Endodermal cell (in vitro differentiated cells): ENCODE results near the gene GRSF1. TPM values are rescaled to one million over a fixed set of nuclear protein-coding genes. Genes with fewer than 3 reads are reported as not detected.

ENCODE experiments used
- DNase-seq: peaks from one replicate; pipeline ENCODE4 v3.0.0-alpha.2; 2017
- H3K27ac ChIP-seq: 2 replicates; pipeline ENCODE4 v1.5.1; 2013; ENCODE audit warnings: mild to moderate bottlenecking, low read depth, low read length, moderate library complexity
- H3K27me3 ChIP-seq: 2 replicates; pipeline ENCODE4 v1.6.1; 2013; ENCODE audit warnings: mild to moderate bottlenecking, low read length, moderate library complexity; ENCODE audit not compliant: insufficient read depth, control insufficient read depth, poor library complexity, severe bottlenecking
- H3K36me3 ChIP-seq: 2 replicates; pipeline ENCODE4 v1.7.0; 2013; ENCODE audit warnings: mild to moderate bottlenecking, low read length, moderate library complexity; ENCODE audit not compliant: control insufficient read depth, insufficient read depth
- H3K4me1 ChIP-seq: one replicate; pipeline ENCODE4 v1.7.0; 2013; ENCODE audit warnings: low read length; ENCODE audit not compliant: control insufficient read depth, insufficient read depth
- H3K4me3 ChIP-seq: 2 replicates; pipeline ENCODE4 v1.5.1; 2013; ENCODE audit warnings: mild to moderate bottlenecking, low read length, moderate library complexity
- H3K9ac ChIP-seq: 2 replicates; pipeline ENCODE4 v1.6.1; 2013; ENCODE audit warnings: mild to moderate bottlenecking, low read length, moderate library complexity; ENCODE audit not compliant: poor library complexity, severe bottlenecking; ENCODE audit errors: extremely low read depth
- H3K9me3 ChIP-seq: 2 replicates; pipeline ENCODE4 v1.6.1; 2013; ENCODE audit warnings: mild to moderate bottlenecking, low read length, moderate library complexity; ENCODE audit not compliant: control insufficient read depth
- H3K27ac Mint-ChIP-seq: 2 replicates; pipeline ENCODE4 v1.8.0; 2020; ENCODE audit warnings: mixed read lengths
- H3K27me3 Mint-ChIP-seq: 2 replicates; pipeline ENCODE4 v1.8.0; 2021; ENCODE audit warnings: mild to moderate bottlenecking, mixed read lengths; ENCODE audit not compliant: insufficient read depth
- H3K36me3 Mint-ChIP-seq: 2 replicates; pipeline ENCODE4 v1.8.0; 2020; ENCODE audit warnings: low read depth, mixed read lengths
- H3K4me1 Mint-ChIP-seq: 2 replicates; pipeline ENCODE4 v1.8.0; 2020; ENCODE audit warnings: mixed read lengths
- H3K4me3 Mint-ChIP-seq: 2 replicates; pipeline ENCODE4 v1.8.0; 2020; ENCODE audit warnings: mild to moderate bottlenecking, moderate library complexity, mixed read lengths
- H3K9me3 Mint-ChIP-seq: 2 replicates; pipeline ENCODE4 v1.8.0; 2020; ENCODE audit warnings: mild to moderate bottlenecking, mixed read lengths
- CTCF ChIP-seq: fragments of 200-600 bp; sonication (generic); conservative IDR thresholded peaks from 2 replicates; pipeline ENCODE4 v1.5.0; 2021; ENCODE audit warnings: antibody characterized with exemption, mild to moderate bottlenecking
- WGBS, 2 experiments: methylation state at CpG; one replicate each; pipeline versions ENCODE4 v1.1.5 to v1.1.7; 2013; ENCODE audit warnings: missing lambda C conversion rate in 2 of 2, mixed read lengths in 1 of 2; ENCODE audit not compliant: insufficient coverage in 1 of 2, insufficient read length in 1 of 2; 5-methylcytosine and 5-hydroxymethylcytosine counted together
- total RNA-seq, 2 donors: library from RNA; stranded (reverse); fragmentation: NEBNext Ultra II Directional in 1 of 2; extraction: Animal tissue kit (Norgen Biotek cat#: 25700) in 1 of 2; gene quantifications; 2 replicates in 1 of 2; 3 replicates in 1 of 2; pipeline ENCODE4 v1.2.1, GENCODE V29; 2021

GRSF1 gene
- total RNA-seq, 2 donors from 2014 or later, result 108 to 123 TPM

GRCh38 chr4:70877556-70877955 lies 37.9 kb upstream of the GRSF1 start:
- Mint-ChIP-seq H3K4me1 (no peaks in the 10 kb centered on the region), H3K27ac (no peak overlapping the region), H3K27me3 (no peaks in the 10 kb centered on the region), H3K4me3 (no peak overlapping the region), H3K36me3 (no peaks in the 10 kb centered on the region), H3K9me3 (no peaks in the 10 kb centered on the region)
- no peak overlapping the region for H3K4me3 ChIP-seq
- no peak for TF ChIP-seq CTCF
- H3K36me3 ChIP-seq, result no peaks in the 10 kb centered on the region
- WGBS, 2 experiments, result 100% methylated on average over 1 to 3 of the region's 3 CpGs
- no peak for DNase-seq
- H3K27me3 ChIP-seq, result no peaks in the 10 kb centered on the region
- H3K4me1 ChIP-seq, result no peaks in the 10 kb centered on the region
- H3K9me3 ChIP-seq, result no peaks in the 10 kb centered on the region
- H3K27ac ChIP-seq, result no peak overlapping the region
- no peak overlapping the region for H3K9ac ChIP-seq

- Histone ChIP-seq H3K4me1 (no peaks in the 10 kb centered on the region), H3K27ac (no peak overlapping the region), H3K27me3 (no peaks in the 10 kb centered on the region), H3K9ac (no peak overlapping the region), H3K36me3 (no peaks in the 10 kb centered on the region), H3K4me3 (no peak overlapping the region), H3K9me3 (no peaks in the 10 kb centered on the region)
- TF ChIP-seq CTCF, result no peak
- H3K4me3 Mint-ChIP-seq, result no peak overlapping the region
- no peaks in the 10 kb centered on the region for H3K4me1 Mint-ChIP-seq
- no peaks in the 10 kb centered on the region for H3K36me3 Mint-ChIP-seq
- H3K9me3 Mint-ChIP-seq, result no peaks in the 10 kb centered on the region
- DNase-seq, result no peak
- WGBS, 2 experiments, result 90 to 93% methylated on average over 16 to 19 of the region's 19 CpGs
- H3K27ac Mint-ChIP-seq, result no peak overlapping the region
- H3K27me3 Mint-ChIP-seq, result no peaks in the 10 kb centered on the region
Observed at GRCh38 chr4:70874268-70875156, 34.8 kb upstream of the GRSF1 start.

- Mint-ChIP-seq H3K36me3 (no peaks in the 10 kb centered on the region), H3K4me3 (no peak overlapping the region), H3K27me3 (no peaks in the 10 kb centered on the region), H3K4me1 (peaks cover 7% of the 10 kb centered on the region), H3K27ac (no peak overlapping the region), H3K9me3 (no peaks in the 10 kb centered on the region)
- Histone ChIP-seq H3K27me3 (no peaks in the 10 kb centered on the region), H3K4me3 (no peak overlapping the region), H3K36me3 (no peaks in the 10 kb centered on the region), H3K4me1 (peaks cover 2% of the 10 kb centered on the region), H3K9ac (no peak overlapping the region), H3K9me3 (no peaks in the 10 kb centered on the region), H3K27ac (no peak overlapping the region)
- TF ChIP-seq CTCF, result no peak
- WGBS, 2 experiments, result 93 to 100% methylated on average over 3 of the region's 3 CpGs
- DNase-seq, result no peak
Observed at GRCh38 chr4:70873216-70873615, 33.5 kb upstream of the GRSF1 start.
